ENCODE results near the gene GMCL1. TPM values are rescaled to one million over a fixed set of nuclear protein-coding genes. Genes with fewer than 3 reads are reported as not detected.

The GMCL1 gene
- total and polyA plus RNA-seq, 2 experiments from 2014 or later: 27.0 to 27.3 TPM

- TF ChIP-seq REST (IDR thresholded peaks at IDR 0.05; ENCODE audit: unreplicated experiment): no peak
- TF ChIP-seq NANOG (IDR thresholded peaks at IDR 0.05; ENCODE audit: borderline replicate concordance): no peak
- no peak for TF ChIP-seq POLR2AphosphoS5 (IDR thresholded peaks at IDR 0.05; ENCODE audit: low read depth)
- no peak for TF ChIP-seq JUNB (IDR thresholded peaks at IDR 0.05; ENCODE audit: unreplicated experiment)
- no peak for TF ChIP-seq ETS1 (IDR thresholded peaks at IDR 0.05)
These were observed 17.0 kb downstream of the GMCL1 start (continued) for GRCh38 chr2:69846182-69847067.

- DNase-seq (ENCODE audit: low spot score): no peak
- Histone ChIP-seq H3K27me3 (ENCODE audit: insufficient read depth) (no peaks in the 10 kb centered on the region), H3K4me2 (no peak overlapping the region), H4K20me1 (replicated peaks; ENCODE audit: insufficient read depth) (peaks cover 5% of the 10 kb centered on the region; the same call in 1 of the 2 replicates), H3K27ac (ENCODE audit: low read depth) (0 out of 2 replicates have a peak overlapping the region, but pooled peaks have one; percentile 33), H3K4me3 (no peak overlapping the region), H3K4me1 (ENCODE audit: insufficient read depth) (no peaks in the 10 kb centered on the region), H3K36me3 (ENCODE audit: insufficient read depth) (peaks cover 25% of the 10 kb centered on the region; the same call in 1 of the 2 replicates), H2AFZ (no peak overlapping the region), H3K9me2 (ENCODE audit: insufficient read depth) (no peaks in the 10 kb centered on the region), H3K79me2 (replicated peaks; ENCODE audit: insufficient read depth) (no peaks in the 10 kb centered on the region), H3F3A (replicated peaks; ENCODE audit: low read depth) (no peaks in the 10 kb centered on the region)
- ATAC-seq: no peak
- H3K4me1 Mint-ChIP-seq: no peaks in the 10 kb centered on the region
- peaks cover 40% of the 10 kb centered on the region for H3K36me3 Mint-ChIP-seq (ENCODE audit: low read depth)
- TF ChIP-seq EZH2 (IDR thresholded peaks at IDR 0.05; ENCODE audit: low read depth, unreplicated experiment) (no peak), NANOG (IDR thresholded peaks at IDR 0.05; ENCODE audit: borderline replicate concordance) (no peak)
- no peaks in the 10 kb centered on the region for H3K9me3 Mint-ChIP-seq
- no peak overlapping the region for H3K4me3 Mint-ChIP-seq
- H3K27me3 Mint-ChIP-seq (ENCODE audit: insufficient read depth, low read depth, poor library complexity): peaks cover 2% of the 10 kb centered on the region
- no peak overlapping the region for H3K27ac Mint-ChIP-seq
These were observed 17.8 kb downstream of the GMCL1 start for GRCh38 chr2:69847068-69847828.

Measured in GM23338 (cell line).